Measurements from ENCODE around the gene ZBTB1.
"Not testable (repeated sequence)": the region's sequence is repeated elsewhere in the genome, so short reads cannot be mapped to it uniquely, and the experiment has no call there.

ZBTB1 gene

GRCh38 chr14:64496764-64497163 is 7.8 kb upstream of the ZBTB1 start:
- DNase-seq (ENCODE audit: low read depth in 2 of 3, low spot score in 1 of 3), result no peak

DNA sequence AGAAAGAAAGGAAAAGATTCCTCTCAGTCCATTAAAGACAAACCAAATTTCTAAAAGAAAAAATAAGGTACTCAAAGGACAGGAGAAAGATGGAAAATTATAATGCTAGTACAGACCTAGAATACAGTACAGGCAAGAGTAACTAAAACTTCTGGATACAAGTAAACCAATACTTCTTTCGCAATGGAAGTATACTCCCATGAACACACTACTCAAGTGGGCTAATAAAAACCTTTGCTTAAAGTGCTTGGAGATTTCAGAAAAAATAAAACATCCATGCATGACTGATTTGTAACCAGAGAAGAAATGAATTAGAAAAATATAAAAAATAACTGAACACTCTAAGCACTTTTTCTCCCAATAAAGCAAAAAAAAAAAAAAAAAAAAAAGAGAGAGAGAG is 4.5 kb upstream of the ZBTB1 start:
- no peak for DNase-seq (ENCODE audit: low read depth in 2 of 3, low spot score in 1 of 3)

DNA sequence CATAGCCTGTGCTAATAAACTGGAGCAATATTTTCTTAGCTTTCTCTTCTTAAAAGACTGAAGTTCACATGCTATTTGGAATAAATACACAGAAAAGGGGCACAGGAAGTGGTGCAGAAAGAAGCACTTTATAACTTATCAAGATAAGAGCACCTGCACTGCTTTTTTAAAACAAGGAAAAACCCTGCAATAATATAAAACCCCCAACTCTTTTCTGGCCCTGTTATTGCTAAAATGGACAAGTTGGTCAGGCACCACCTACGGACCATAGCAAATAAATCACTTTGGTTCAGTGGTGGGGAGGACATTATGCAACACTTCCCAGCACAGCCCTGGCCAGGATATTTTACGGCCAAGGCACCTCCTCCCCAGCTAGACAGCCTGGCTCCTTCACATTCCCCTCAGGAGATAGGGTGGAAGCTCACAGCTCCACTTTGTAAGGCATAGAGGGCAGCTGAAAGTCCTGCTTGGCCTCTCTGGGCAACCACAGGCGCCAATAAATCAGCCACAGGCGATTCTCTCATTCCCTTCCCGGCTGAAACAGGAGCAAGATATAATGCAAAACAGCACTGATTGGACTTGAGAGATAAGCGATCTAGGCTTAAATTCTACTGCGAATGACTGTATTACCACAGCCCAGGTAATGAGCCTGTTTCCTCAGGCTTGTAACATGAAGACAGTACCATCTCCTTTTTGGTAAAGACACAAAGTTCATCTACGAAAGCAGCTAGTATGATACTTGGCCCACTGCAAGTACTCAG is 3.0 kb upstream of the ZBTB1 start:
- DNase-seq (ENCODE audit: low read depth in 2 of 3, low spot score in 1 of 3), result no peak

- no peak for DNase-seq (ENCODE audit: low read depth in 2 of 3, low spot score in 1 of 3)
These were observed 2.1 kb upstream of the ZBTB1 start for GRCh38 chr14:64502456-64502855.

- peak in 1 of 3 donors; percentile 12 for DNase-seq (ENCODE audit: low read depth in 2 of 3, low spot score in 1 of 3)
These were observed 1.6 kb upstream of the ZBTB1 start for GRCh38 chr14:64502887-64503433.

- DNase-seq (ENCODE audit: low read depth in 2 of 3, low spot score in 1 of 3), result peak; percentile 85 to 89 (median 87)
These were observed 898 bp upstream of the ZBTB1 start, which contains the start of gene ZBTB25 for GRCh38 chr14:64503434-64504309. TSS of gene ZBTB25 (minus strand) at chr14:64503838. CDS start at chr14:64490533, 13,305 bp downstream.

DNA sequence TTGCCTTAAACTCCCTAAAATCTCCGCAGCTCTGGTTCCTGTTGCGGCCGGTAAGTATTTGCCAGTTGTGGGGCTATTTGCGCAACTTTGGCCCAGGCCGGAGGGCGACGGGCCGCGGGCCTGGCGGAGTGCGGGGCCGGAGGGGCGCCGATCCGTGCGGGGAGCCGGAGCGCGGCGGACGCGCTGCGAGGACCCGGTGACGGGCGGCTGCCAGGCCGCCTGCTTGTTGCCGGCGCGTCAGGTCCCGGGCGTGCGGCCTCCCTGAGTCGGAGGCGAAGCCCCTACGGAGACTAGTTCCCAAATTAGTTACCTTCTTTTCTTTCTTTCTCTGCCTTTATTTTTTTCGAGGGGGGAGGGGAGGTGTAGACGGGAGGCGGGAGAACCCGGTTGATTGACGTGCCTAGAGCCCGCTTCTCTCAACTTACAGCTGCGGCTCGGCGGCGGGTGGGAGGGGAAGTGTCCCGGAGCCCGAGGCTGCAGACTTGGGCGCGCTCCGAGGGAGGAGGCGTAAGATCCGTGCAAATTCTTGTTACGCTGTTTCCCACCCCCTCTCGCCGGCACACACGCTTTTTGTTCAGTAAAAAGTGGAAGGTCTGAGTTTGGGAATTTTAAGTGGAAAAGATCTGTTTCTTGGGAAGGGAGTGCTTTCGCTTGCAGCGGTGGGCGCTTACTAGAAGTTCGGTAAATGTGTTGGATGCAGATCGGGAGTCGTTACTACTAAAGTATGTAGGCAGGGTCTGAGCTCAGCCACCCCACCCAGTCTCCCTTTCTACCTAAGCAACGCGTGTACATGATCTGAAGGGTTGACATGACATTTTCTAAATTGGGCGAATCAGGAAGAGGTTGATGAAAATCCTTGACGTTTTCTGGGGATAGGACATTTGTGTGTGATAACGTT is 576 bp downstream of the ZBTB1 start:
- DNase-seq (ENCODE audit: low read depth in 2 of 3, low spot score in 1 of 3), result peak; percentile 79 to 83 (median 81)

DNA sequence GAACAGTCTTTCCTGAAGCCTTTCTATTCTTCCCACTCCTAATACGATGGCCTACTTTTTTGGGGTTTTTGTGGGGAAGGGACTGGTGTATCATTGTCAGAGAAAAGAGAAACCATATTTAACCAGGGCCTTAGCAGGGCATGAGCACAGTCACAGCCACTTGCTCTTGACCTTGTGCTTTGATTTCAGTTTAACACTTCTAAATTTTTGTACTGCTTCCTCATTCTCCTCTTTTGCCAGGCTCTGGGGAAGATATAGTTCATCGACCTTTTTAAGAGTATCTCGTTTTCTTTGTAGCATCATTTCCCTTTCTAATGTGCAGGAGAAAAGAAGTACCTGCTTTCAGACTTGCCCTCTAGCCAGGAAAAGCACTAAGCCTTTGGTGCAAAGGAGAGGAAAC is 2.2 kb downstream of the ZBTB1 start:
- DNase-seq (ENCODE audit: low read depth in 2 of 3, low spot score in 1 of 3), result no peak

GRCh38 chr14:64507376-64508156 is 3.0 kb downstream of the ZBTB1 start:
- DNase-seq (ENCODE audit: low read depth in 2 of 3, low spot score in 1 of 3), result peak in 2 of 3 donors; percentile 20

- no peak for DNase-seq (ENCODE audit: low read depth in 2 of 3, low spot score in 1 of 3)
These were observed 3.7 kb downstream of the ZBTB1 start for GRCh38 chr14:64508215-64508776.

- no peak for DNase-seq (ENCODE audit: low read depth in 2 of 3, low spot score in 1 of 3)
These were observed 4.5 kb downstream of the ZBTB1 start for GRCh38 chr14:64509036-64509435.

DNA sequence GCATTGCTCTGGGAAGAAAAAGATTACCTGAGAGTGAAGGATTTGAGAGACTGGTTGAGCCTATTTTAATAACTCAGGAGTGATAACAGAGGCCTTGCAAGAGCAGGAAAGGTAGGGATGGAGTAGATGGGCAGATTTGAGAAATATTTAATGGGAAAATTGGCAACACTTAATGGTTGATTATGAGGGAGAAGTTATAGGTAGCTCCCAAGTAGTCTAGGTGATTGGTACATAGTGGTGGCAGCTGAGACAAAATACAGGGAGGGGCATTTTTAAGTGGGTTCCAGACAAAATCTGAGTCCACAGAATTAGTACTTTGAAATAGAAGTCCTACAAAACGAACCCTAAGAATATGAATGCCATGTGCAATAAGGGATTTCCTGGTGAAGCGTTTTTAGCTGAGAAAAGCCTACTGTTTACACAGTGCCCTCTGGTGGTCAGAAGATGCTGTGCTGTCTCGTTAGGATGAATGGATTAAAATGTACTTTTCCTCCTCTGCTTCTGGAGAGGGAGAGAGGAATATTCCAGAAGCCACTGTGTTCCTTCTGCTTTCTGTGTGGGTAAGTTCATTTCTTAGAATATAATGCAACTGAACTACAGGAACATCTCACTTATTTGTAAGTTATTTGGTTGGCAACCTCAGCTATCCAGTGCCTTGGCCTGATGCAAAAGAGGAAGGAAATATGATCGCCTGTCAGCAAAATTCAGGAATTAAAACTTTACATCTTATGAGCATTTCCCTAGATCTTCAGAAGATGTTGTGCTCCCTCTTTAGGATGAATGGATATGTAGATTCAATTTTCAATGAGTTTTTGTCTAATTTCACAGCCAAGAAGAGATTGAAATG is 6.5 kb downstream of the ZBTB1 start:
- DNase-seq (ENCODE audit: low read depth in 2 of 3, low spot score in 1 of 3), result peak; percentile 24 to 74 (median 51)

GRCh38 chr14:64513271-64513670 is 8.7 kb downstream of the ZBTB1 start:
- no peak for DNase-seq (ENCODE audit: low read depth in 2 of 3, low spot score in 1 of 3)

DNA sequence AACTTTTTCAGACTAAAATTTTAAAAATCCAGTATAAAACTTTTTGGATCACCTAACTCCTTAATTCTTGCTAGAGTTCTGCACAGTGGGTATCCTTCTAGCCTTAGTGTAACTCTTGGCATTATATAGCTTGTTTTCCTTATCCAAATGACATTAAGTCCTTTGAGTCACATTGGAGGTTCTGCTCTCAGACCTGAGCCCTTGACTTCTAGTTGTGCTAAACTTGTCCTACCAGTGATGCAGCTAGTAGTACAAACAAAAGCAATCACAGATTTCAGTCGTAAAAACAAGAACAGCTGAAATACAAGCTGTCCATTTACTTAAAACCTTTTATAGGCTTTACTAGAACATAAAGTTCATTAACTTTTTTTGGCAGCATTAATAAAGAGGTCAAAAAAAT is 10.5 kb downstream of the ZBTB1 start:
- no peak for DNase-seq (ENCODE audit: low read depth in 2 of 3, low spot score in 1 of 3)

DNA sequence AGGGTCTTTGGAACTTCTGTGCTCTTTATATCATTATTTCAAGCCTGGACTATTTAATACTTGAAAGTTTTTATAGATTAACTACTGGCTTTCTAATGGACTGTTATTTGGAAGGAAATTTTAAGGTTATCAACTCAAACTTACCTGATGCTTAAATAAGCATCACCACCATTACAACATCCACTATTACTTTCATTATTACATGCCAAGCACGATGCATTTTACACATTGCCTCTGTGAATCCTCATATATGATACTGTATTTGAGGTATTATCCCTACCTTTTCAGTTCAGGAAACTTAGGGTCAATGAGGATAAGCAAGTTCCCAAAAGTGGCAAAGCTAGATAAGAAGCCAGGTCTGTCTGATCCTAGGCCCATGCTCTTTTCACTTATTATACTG is 12.4 kb downstream of the ZBTB1 start:
- DNase-seq (ENCODE audit: low read depth in 2 of 3, low spot score in 1 of 3), result no peak

DNA sequence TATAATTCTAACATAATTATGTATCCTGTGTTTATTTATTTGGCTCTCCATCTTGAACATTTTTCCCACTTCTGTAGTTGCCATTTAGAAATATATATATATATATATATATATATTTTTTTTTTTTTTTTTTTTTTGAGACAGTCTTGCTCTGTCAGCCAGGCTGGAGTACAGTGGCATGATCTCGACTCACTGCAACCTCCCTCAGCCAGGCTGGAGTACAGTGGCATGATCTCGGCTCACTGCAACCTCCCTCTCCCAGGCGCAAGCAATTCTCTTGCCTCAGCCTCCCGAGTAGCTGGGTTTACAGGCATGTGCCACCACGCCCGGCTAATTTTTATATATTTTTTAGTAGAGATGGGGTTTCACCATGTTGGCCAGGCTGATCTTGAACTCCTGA is 13.1 kb downstream of the ZBTB1 start:
- DNase-seq (ENCODE audit: low read depth in 2 of 3, low spot score in 1 of 3), result not testable (repeated sequence)

DNA sequence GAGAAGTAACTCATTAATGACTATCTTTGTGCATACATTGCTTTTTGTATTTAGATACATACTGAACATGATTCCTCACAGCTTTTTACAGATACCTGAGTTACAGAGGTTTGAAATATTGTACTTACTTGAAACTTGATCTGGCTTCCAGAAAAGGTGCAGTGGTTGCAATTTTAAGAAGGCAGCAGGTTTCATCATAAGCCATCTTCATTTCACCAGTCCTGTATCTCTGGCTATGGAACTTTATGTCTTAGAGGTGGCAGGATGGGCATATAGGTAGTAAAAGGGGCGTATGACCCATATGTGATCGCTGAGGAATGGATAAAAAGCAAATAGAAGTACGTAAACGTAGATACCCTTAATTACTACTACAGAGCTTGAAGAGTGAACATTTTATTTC is 13.7 kb downstream of the ZBTB1 start:
- DNase-seq (ENCODE audit: low read depth in 2 of 3, low spot score in 1 of 3), result no peak

DNA sequence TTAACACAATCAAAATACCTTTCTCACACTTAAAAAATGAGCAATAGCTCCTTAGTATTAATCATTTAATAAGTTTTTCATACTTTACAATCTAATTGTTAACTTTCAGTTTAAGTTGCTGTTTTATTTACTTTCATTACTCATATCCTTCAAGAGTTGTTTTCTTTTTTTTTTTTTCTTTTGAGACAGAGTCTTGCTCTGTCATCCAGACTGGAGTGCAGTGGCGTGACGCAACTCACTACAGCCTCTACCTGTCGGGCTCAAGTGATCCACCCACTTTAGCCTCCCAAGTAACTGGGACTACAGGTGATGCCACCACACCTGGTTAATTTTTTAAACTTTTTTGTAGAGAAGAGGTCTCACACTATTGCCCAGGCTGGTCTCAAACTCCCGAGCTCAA is 16.1 kb downstream of the ZBTB1 start:
- DNase-seq (ENCODE audit: low read depth in 2 of 3, low spot score in 1 of 3), result no peak
